ENCODE results near the gene BEX3. TPM values are rescaled to one million over a fixed set of nuclear protein-coding genes. Genes with fewer than 3 reads are reported as not detected.

Gene BEX3
- total RNA-seq, 4 donors from 2014 or later, result 121 to 211 (median 202) TPM

- Histone ChIP-seq H3K27me3 (peaks cover 0 to 5% of the 10 kb centered on the region in 2 donors), H3K9me3 (no peaks in the 10 kb centered on the region), H3K27ac (no peak overlapping the region), H3K4me3 (no peak overlapping the region), H3K4me1 (no peaks in the 10 kb centered on the region), H3K36me3 (no peaks in the 10 kb centered on the region)
- no peak for TF ChIP-seq EP300 (IDR thresholded peaks at IDR 0.05)
- no peak for TF ChIP-seq POLR2A (IDR thresholded peaks at IDR 0.05)
- no peak for TF ChIP-seq CTCF (IDR thresholded peaks at IDR 0.05)
- no peak for DNase-seq (ENCODE audit: low spot score in 2 of 2)
- 49 to 86% methylated on average over 2 of the region's 2 CpGs for WGBS, 2 donors
Observed at GRCh38 chrX:103417933-103418332, 41.6 kb downstream of the BEX3 start.

- Histone ChIP-seq H3K36me3 (no peaks in the 10 kb centered on the region), H3K4me1 (no peaks in the 10 kb centered on the region), H3K4me3 (no peak overlapping the region), H3K27me3 (peaks cover 0 to 3% of the 10 kb centered on the region in 2 donors), H3K9me3 (no peaks in the 10 kb centered on the region), H3K27ac (no peak overlapping the region)
- WGBS, 2 donors, result 57 to 86% methylated on average over 1 of the region's 1 CpG
- no peak for DNase-seq (ENCODE audit: low spot score in 2 of 2)
- no peak for TF ChIP-seq EP300 (IDR thresholded peaks at IDR 0.05)
Observed at GRCh38 chrX:103418811-103419340, 42.5 kb downstream of the BEX3 start.

GRCh38 chrX:103423955-103424638, 47.8 kb downstream of the BEX3 start:
- Histone ChIP-seq H3K4me3 (no peak overlapping the region), H3K9me3 (no peaks in the 10 kb centered on the region), H3K36me3 (no peaks in the 10 kb centered on the region), H3K4me1 (no peaks in the 10 kb centered on the region), H3K27ac (no peak overlapping the region), H3K27me3 (peaks cover 0 to 4% of the 10 kb centered on the region in 2 donors)
- no peak for DNase-seq (ENCODE audit: low spot score in 2 of 2)
- TF ChIP-seq EP300 (IDR thresholded peaks at IDR 0.05), result no peak
- WGBS, 2 donors, result 66 to 75% methylated on average over 1 to 3 of the region's 3 CpGs

Small RNA genes lying within 50 kb of the gene (small RNA-seq; reads per million reads assigned to genes)
- gene Z92846.1, result not detected

Other genes with a start within 250 kb of the BEX3 start
- gene BEX4, start 161.4 kb upstream of the BEX3 start, total RNA-seq, result 10 to 100 TPM; 25.3 to 39.3 (median 29.7) TPM
- 10 to 100 TPM; 39.9 to 69.1 (median 59.1) TPM for gene TCEAL8, start 121.4 kb upstream of the BEX3 start, total RNA-seq
- not detected for gene TCEAL5, start 99.8 kb upstream of the BEX3 start, total RNA-seq
- gene BEX2, start 65.5 kb upstream of the BEX3 start, total RNA-seq, result 1 to 10 TPM in 2 of 4 donors, under 1 TPM in 1, not detected in 1; 0.87 to 4.8 (median 1.2) TPM
- 10 to 100 TPM in 1 of 4 donors, 1 to 10 TPM in 3; 6.1 to 15.9 (median 8.2) TPM for gene TCEAL7, start 46.3 kb upstream of the BEX3 start, total RNA-seq
- gene TCEAL9, start 20.0 kb upstream of the BEX3 start, total RNA-seq, result 100 to 1,000 TPM in 1 of 4 donors, 10 to 100 TPM in 3; 49.2 to 114 (median 55.4) TPM
- 1 to 10 TPM in 3 of 4 donors, under 1 TPM in 1; 0.39 to 8.7 (median 3.4) TPM for gene RAB40A, start 143.0 kb downstream of the BEX3 start, total RNA-seq
- gene TCEAL4, start 209.0 kb downstream of the BEX3 start, total RNA-seq, result 100 to 1,000 TPM; 164 to 453 (median 204) TPM
- gene TCEAL3, start 231.4 kb downstream of the BEX3 start, total RNA-seq, result 10 to 100 TPM; 23.4 to 52.7 (median 37.1) TPM